H1 (cell line): ENCODE results near the gene PROSER3. TPM values are rescaled to one million over a fixed set of nuclear protein-coding genes. Genes with fewer than 3 reads are reported as not detected.

Source experiments
- ASH2L ChIP-seq: fragments of 200-600, 300-600 bp; sonication (generic); IDR thresholded peaks from one replicate; pipeline ENCODE4 v1.7.1; 2017; ENCODE audit warnings: low read length
- RAD21 ChIP-seq, 2 experiments: IDR thresholded peaks in 1 of 2; conservative IDR thresholded peaks in 1 of 2; 2 replicates each; pipeline ENCODE4 v1.6.1; 2011; ENCODE audit warnings: low read depth in 2 of 2, low read length in 2 of 2, improper control_type of control experiment in 1 of 2, inconsistent platforms in 1 of 2, mild to moderate bottlenecking in 1 of 2, moderate library complexity in 1 of 2
- polyA plus RNA-seq, 7 experiments: library from polyadenylated mRNA; depleted of rRNA in 3 of 7; stranded (reverse) in 5 of 7; unstranded in 2 of 7; fragments of >200 nt in 5 of 7; fragments of 200-250 nt in 2 of 7; gene quantifications; 1 replicate in 5 of 7; 2 replicates in 1 of 7; 4 replicates in 1 of 7; pipeline versions ENCODE4 v1.2.1 to v1.2.3, GENCODE V29; 2011 to 2013; ENCODE audit warnings: missing spikeins in 2 of 7, mixed read lengths in 2 of 7
- total RNA-seq: library from RNA; stranded (reverse); fragmentation: NEBNext Ultra II Directional; extraction: Animal tissue kit (Norgen Biotek cat#: 25700); gene quantifications from 2 replicates; pipeline ENCODE4 v1.2.1, GENCODE V29; 2021
- TF ChIP-seq, protein P1 (sequence below): fragments of 300-600 bp; sonication (generic); IDR thresholded peaks from 2 replicates; pipeline ENCODE4 v1.7.1; 2012; ENCODE audit warnings: low read length, moderate library complexity, mild to moderate bottlenecking, inconsistent platforms; ENCODE audit not compliant: insufficient replicate concordance
- TF ChIP-seq, protein P2 (sequence below): IDR thresholded peaks from 2 replicates; pipeline ENCODE4 v1.6.1; 2011; ENCODE audit warnings: low read depth, mild to moderate bottlenecking, low read length; ENCODE audit not compliant: insufficient read depth
- TF ChIP-seq, protein P3 (sequence below), 3 experiments: IDR thresholded peaks; 1 replicate in 2 of 3; 2 replicates in 1 of 3; pipeline versions ENCODE4 v1.5.1 to v1.6.1; 2011; ENCODE audit warnings: low read length in 3 of 3, mild to moderate bottlenecking in 3 of 3, inconsistent platforms in 2 of 3, low read depth in 1 of 3, moderate library complexity in 1 of 3; ENCODE audit not compliant: insufficient read depth in 1 of 3; ENCODE audit errors: control extremely low read depth in 1 of 3

PROSER3 gene
- total and polyA plus RNA-seq, 2 of the 8 experiments (the other 6 are each of a cell fraction or from before 2014, with no cell fraction given), result 17.8 to 28.9 TPM

DNA sequence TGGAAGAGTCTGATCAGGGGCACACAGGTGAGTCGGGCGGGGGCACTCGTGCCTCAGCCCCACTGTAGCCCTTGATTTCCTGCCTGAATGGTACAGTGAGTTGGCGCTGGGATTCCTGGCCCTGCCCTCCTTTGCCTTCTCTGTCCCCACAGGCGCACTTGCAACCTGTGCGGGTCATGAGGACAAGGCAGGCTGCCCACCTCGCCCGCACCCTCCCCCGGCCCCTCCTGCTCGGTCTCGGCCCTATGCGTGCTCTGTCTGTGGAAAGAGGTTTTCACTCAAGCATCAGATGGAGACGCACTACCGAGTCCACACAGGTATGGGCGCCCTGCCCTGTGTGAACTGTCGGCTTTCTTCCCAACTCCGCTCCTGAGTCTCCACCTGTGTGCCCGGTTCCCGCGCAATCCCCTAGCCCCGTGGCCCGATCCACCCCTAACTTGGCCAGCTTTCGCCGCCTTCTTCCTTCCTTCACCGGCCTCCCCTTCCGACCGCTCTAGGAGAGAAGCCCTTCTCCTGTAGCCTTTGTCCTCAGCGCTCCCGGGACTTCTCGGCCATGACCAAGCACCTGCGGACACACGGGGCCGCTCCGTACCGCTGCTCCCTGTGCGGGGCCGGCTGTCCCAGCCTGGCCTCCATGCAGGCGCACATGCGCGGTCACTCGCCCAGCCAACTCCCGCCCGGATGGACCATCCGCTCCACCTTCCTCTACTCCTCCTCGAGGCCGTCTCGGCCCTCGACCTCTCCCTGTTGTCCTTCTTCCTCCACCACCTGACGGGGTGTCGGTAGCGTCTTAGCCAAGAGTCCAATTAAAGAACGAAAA lies 41.8 kb upstream of the PROSER3 start (continued):
- TF ChIP-seq, protein P1, sequence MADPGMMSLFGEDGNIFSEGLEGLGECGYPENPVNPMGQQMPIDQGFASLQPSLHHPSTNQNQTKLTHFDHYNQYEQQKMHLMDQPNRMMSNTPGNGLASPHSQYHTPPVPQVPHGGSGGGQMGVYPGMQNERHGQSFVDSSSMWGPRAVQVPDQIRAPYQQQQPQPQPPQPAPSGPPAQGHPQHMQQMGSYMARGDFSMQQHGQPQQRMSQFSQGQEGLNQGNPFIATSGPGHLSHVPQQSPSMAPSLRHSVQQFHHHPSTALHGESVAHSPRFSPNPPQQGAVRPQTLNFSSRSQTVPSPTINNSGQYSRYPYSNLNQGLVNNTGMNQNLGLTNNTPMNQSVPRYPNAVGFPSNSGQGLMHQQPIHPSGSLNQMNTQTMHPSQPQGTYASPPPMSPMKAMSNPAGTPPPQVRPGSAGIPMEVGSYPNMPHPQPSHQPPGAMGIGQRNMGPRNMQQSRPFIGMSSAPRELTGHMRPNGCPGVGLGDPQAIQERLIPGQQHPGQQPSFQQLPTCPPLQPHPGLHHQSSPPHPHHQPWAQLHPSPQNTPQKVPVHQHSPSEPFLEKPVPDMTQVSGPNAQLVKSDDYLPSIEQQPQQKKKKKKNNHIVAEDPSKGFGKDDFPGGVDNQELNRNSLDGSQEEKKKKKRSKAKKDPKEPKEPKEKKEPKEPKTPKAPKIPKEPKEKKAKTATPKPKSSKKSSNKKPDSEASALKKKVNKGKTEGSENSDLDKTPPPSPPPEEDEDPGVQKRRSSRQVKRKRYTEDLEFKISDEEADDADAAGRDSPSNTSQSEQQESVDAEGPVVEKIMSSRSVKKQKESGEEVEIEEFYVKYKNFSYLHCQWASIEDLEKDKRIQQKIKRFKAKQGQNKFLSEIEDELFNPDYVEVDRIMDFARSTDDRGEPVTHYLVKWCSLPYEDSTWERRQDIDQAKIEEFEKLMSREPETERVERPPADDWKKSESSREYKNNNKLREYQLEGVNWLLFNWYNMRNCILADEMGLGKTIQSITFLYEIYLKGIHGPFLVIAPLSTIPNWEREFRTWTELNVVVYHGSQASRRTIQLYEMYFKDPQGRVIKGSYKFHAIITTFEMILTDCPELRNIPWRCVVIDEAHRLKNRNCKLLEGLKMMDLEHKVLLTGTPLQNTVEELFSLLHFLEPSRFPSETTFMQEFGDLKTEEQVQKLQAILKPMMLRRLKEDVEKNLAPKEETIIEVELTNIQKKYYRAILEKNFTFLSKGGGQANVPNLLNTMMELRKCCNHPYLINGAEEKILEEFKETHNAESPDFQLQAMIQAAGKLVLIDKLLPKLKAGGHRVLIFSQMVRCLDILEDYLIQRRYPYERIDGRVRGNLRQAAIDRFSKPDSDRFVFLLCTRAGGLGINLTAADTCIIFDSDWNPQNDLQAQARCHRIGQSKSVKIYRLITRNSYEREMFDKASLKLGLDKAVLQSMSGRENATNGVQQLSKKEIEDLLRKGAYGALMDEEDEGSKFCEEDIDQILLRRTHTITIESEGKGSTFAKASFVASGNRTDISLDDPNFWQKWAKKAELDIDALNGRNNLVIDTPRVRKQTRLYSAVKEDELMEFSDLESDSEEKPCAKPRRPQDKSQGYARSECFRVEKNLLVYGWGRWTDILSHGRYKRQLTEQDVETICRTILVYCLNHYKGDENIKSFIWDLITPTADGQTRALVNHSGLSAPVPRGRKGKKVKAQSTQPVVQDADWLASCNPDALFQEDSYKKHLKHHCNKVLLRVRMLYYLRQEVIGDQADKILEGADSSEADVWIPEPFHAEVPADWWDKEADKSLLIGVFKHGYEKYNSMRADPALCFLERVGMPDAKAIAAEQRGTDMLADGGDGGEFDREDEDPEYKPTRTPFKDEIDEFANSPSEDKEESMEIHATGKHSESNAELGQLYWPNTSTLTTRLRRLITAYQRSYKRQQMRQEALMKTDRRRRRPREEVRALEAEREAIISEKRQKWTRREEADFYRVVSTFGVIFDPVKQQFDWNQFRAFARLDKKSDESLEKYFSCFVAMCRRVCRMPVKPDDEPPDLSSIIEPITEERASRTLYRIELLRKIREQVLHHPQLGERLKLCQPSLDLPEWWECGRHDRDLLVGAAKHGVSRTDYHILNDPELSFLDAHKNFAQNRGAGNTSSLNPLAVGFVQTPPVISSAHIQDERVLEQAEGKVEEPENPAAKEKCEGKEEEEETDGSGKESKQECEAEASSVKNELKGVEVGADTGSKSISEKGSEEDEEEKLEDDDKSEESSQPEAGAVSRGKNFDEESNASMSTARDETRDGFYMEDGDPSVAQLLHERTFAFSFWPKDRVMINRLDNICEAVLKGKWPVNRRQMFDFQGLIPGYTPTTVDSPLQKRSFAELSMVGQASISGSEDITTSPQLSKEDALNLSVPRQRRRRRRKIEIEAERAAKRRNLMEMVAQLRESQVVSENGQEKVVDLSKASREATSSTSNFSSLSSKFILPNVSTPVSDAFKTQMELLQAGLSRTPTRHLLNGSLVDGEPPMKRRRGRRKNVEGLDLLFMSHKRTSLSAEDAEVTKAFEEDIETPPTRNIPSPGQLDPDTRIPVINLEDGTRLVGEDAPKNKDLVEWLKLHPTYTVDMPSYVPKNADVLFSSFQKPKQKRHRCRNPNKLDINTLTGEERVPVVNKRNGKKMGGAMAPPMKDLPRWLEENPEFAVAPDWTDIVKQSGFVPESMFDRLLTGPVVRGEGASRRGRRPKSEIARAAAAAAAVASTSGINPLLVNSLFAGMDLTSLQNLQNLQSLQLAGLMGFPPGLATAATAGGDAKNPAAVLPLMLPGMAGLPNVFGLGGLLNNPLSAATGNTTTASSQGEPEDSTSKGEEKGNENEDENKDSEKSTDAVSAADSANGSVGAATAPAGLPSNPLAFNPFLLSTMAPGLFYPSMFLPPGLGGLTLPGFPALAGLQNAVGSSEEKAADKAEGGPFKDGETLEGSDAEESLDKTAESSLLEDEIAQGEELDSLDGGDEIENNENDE, result no peak
- no peak for TF ChIP-seq ASH2L
- TF ChIP-seq, protein P2, sequence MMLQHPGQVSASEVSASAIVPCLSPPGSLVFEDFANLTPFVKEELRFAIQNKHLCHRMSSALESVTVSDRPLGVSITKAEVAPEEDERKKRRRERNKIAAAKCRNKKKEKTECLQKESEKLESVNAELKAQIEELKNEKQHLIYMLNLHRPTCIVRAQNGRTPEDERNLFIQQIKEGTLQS, result no peak
- no peak for TF ChIP-seq RAD21 (IDR thresholded peaks at IDR 0.05 in 1 of 2, conservative IDR thresholded peaks at IDR 0.05 in 1 of 2; ENCODE audit: low read depth in 2 of 2, low read length in 2 of 2)
- TF ChIP-seq, protein P3, sequence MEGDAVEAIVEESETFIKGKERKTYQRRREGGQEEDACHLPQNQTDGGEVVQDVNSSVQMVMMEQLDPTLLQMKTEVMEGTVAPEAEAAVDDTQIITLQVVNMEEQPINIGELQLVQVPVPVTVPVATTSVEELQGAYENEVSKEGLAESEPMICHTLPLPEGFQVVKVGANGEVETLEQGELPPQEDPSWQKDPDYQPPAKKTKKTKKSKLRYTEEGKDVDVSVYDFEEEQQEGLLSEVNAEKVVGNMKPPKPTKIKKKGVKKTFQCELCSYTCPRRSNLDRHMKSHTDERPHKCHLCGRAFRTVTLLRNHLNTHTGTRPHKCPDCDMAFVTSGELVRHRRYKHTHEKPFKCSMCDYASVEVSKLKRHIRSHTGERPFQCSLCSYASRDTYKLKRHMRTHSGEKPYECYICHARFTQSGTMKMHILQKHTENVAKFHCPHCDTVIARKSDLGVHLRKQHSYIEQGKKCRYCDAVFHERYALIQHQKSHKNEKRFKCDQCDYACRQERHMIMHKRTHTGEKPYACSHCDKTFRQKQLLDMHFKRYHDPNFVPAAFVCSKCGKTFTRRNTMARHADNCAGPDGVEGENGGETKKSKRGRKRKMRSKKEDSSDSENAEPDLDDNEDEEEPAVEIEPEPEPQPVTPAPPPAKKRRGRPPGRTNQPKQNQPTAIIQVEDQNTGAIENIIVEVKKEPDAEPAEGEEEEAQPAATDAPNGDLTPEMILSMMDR (IDR thresholded peaks at IDR 0.05; ENCODE audit: control extremely low read depth in 1 of 3, insufficient read depth in 1 of 3, low read depth in 1 of 3, low read length in 3 of 3), result no peak
